GM21367 (cell line): Measurements from ENCODE around the gene ABT1.

ENCODE experiments used
- ATAC-seq: cut with Tn5 transposase; IDR thresholded peaks from one replicate; pipeline ENCODE4 v1.9.1; 2021; ENCODE audit not compliant: unreplicated experiment

The ABT1 gene

DNA sequence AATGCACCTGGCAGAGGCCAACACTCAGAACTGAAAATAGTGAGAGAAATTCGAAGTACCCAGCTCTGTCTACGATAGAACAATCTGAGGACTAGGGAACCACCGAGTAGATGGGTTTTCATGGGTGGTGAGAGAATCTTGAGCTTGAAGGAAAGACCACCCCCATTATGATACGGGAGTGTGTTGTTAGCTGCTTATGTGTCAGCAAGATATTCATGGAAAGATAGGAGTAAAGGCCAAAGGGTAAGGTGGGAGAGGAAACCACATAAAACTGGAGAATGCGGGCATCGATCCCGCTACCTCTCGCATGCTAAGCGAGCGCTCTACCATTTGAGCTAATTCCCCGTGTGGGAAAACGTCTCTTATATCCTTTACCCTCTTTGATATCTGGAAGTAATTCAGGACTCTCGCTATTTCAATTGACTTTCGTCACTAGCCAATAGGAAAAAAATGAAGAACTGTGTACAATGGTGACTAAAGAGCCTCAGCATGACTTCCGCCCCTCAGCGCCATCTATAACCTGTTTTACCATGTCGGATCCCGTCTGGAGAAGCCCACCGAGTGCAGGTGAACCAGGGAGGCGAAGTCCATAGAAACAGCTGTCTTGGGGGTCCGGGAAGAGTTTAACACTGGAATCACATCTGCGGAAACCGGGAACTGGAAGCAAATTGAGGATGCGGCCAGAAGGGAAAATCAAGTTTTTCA lies 25.0 kb upstream of the ABT1 start:
- ATAC-seq = no peak

DNA sequence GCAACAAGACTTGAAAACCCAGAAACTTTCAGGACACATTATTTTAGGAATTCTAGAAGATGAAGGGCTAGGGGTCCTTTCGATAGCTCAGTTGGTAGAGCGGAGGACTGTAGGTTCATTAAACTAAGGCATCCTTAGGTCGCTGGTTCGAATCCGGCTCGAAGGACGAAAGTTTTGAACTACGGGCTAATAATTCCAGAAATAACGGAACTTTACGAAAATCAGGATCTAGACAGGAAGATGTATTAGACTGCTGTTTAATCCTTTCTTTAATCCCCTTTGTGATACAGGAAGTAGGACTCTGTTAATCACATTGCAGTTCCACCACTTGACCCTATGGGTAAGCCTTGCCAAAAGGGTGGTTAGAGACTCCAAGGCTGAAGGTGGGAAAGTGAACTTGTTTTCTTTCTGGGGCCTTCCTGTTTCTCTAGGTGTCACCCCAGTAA lies 21.2 kb upstream of the ABT1 start:
- no peak for ATAC-seq

- ATAC-seq = no peak
Measured at GRCh38 chr6:26576407-26576843, 20.3 kb upstream of the ABT1 start.

DNA sequence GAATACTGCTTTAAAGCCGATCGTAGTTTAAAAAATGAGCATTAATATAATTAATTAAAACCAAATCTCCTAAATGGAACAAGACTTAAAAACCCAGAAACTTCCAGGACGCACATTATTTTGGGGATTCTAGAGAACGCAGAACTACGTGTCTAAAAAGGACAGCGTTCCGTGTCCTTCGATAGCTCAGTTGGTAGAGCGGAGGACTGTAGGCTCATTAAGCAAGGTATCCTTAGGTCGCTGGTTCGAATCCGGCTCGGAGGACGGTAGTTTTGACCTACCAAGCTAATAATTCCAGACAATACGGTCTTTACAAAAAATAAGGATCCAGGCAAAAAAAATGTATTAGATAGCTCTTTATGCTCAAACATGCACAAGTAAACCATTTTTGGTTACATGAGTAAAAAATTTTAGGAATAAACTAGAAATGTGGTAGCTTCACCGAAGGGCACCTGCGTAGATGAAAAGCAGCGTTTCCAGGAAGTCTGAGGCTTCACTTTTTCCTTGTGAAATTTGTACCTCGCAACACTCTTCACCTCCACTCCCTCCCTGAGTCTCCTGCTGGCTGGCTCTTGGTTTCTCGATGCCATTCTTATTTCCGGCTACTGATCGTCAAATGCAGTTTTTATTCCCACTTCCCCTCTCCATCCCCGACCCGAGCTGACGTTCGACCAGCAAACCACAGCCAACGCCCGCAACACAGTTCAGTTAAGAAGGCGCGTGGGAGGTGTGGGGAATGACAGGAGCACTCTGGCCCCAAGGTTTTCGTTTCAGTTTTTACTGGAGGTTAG lies 19.6 kb upstream of the ABT1 start:
- ATAC-seq = no peak

GRCh38 chr6:26577720-26578072 lies 19.1 kb upstream of the ABT1 start:
- no peak for ATAC-seq

- ATAC-seq = no peak
Measured at GRCh38 chr6:26578279-26578678, 18.5 kb upstream of the ABT1 start.

GRCh38 chr6:26578741-26579140 lies 18.0 kb upstream of the ABT1 start:
- no peak for ATAC-seq

- ATAC-seq = no peak
Measured at GRCh38 chr6:26581164-26581915, 15.4 kb upstream of the ABT1 start.

GRCh38 chr6:26588965-26589364 lies 7.8 kb upstream of the ABT1 start:
- no peak for ATAC-seq

DNA sequence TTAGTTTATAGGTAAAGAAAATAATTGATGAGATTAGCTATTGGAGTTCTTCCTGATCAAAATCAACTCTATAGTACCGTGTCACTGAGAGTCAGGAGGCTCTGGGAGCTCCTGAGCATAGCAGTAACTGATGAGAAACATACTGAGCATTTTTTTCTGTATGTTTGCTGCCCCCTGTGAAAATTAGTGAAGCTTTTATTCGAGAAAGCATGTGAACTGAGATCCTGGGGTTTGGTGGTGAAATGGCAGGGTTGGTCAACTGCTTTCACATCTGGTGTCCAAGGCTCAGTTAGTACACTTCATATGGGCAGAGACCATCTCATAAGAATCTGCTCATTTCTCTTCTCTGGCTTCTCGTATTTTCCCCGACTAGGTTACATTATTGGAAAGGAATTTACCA lies 4.1 kb upstream of the ABT1 start:
- ATAC-seq = no peak

GRCh38 chr6:26593278-26594130 lies 3.2 kb upstream of the ABT1 start:
- no peak for ATAC-seq

GRCh38 chr6:26594131-26594498 lies 2.6 kb upstream of the ABT1 start:
- ATAC-seq = no peak

DNA sequence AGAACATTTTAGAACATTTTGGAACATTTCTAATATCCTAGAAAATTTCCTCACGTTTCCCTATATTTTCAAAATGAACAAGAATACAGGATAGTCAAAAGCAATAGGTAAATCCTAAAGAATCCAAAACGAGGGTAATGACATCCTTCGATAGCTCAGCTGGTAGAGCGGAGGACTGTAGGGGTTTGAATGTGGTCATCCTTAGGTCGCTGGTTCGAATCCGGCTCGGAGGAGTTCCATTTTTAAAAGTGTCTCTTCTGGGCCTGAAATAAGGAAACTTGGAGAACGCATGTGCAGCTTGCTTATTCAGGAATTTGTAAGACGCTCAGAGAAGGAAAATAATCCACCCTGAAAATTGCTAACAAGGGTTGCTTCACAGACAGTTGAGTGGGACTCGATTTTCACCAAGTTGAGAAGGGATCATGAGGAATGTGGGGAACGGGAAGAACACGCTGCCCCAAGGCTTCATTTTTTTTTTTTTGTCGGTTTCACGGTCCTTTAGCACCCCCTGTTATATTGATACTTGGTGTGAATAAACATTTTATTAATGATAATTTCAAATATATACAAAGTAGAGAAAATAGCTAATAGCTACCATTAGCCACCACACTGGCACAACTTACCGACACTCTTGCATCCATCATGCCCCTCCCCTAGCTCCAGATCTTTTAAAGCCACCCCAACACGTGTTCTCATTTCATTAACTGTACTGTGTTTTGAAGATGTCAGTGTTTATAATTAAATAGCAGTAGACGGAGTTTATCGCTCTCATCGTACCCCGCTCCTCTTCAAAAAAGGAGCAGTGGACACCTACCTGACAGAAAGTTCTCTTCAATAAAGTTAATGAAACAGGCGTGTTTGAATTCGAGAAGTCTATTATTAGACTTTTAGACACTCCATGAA lies 1.8 kb upstream of the ABT1 start:
- ATAC-seq = no peak

- ATAC-seq = peak; percentile 47
Measured at GRCh38 chr6:26595669-26596269, 984 bp upstream of the ABT1 start.

GRCh38 chr6:26597389-26597766 lies 625 bp downstream of the ABT1 start:
- ATAC-seq = no peak

GRCh38 chr6:26597821-26598220 lies 1.1 kb downstream of the ABT1 start:
- no peak for ATAC-seq

DNA sequence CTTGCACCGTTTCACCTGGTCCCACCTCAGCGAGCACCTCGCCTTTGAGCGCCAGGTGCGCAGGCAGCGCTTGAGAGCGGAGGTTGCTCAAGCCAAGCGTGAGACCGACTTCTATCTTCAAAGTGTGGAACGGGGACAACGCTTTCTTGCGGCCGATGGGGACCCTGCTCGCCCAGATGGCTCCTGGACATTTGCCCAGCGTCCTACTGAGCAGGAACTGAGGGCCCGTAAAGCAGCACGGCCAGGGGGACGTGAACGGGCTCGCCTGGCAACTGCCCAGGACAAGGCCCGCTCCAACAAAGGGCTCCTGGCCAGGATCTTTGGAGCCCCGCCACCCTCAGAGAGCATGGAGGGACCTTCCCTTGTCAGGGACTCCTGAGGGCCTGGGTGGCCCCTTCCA lies 1.5 kb downstream of the ABT1 start:
- no peak for ATAC-seq

DNA sequence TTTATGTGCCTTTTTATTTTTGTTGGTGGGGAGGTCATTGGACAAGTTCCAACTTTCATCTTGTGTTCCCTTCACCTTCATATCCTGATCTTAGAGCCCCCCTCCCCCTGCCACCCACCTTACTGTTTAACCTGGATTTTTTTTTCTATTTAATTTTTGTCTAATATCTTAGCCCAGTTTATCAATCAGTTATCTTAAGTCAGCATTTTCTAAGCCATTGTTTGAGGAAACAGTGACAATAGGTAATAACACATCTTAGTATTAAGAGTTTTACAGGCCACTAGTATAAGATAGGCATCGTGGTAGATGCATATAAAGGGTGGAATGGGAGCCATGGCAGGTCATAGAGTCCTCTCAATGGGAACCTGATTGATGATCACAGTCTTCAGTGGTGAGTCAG lies 2.4 kb downstream of the ABT1 start:
- ATAC-seq = no peak

DNA sequence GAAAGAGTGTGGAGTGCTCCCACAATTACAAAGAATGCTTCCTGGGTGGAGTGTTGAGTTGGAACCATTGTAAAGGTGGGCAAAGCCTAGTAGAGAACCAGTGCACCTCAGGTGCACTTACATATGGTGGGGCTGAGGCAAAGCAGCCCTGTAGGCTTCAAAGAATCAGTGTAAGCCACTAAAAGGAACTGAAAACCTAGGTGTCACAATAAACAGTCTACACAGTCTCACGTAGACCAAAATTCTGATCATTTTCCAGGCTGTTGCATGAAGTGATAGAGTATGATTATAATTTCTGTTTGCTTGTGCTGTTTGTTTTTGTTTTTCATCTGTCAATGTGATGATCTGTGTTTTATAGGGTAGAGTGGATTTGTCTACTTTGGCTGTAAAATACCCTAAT lies 2.8 kb downstream of the ABT1 start:
- no peak for ATAC-seq

DNA sequence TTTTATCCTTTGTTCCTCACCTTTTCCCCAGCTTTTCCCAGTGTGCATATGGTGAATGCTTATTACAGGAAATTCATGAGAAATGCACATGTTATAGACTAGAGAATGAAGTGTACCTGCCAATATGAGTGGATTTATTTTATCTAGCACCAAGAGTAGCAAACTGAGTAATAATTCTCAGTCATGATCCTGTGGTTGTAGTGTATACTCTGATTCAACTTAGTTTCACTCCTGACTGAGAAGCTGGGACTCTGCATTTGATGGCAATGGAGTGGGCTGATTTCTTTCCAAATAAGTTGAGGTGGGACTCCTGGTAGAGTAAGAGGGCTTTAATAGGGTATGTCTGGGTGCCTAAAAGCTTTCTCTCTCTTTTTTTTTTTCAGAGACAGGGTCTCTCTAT lies 4.0 kb downstream of the ABT1 start:
- ATAC-seq = no peak
